Loucy (cell line): ENCODE data around the gene NOTCH2.

Experiments used
- H2AFZ ChIP-seq: fragments of 200-600 bp; sonication (generic); 2 replicates; pipeline ENCODE4 v1.6.0; 2016; ENCODE audit warnings: antibody characterized with exemption, mild to moderate bottlenecking, low read length, moderate library complexity
- H3F3A ChIP-seq: fragments of 200-600 bp; 2 replicates; pipeline ENCODE4 v1.6.0; 2016; ENCODE audit warnings: antibody characterized with exemption, low read depth, mild to moderate bottlenecking
- H3K27me3 ChIP-seq: fragments of 200-600 bp; sonication (generic); 2 replicates; pipeline ENCODE4 v1.6.1; 2014; ENCODE audit warnings: low read length, mild to moderate bottlenecking; ENCODE audit not compliant: insufficient read depth, poor library complexity, severe bottlenecking
- H3K36me3 ChIP-seq: fragments of 200-600 bp; sonication (generic); 2 replicates; pipeline ENCODE4 v1.6.1; 2016; ENCODE audit warnings: low read length; ENCODE audit not compliant: insufficient read depth
- H3K4me1 ChIP-seq: fragments of 200-600 bp; sonication (generic); 2 replicates; pipeline ENCODE4 v1.5.1; 2014; ENCODE audit warnings: low read length, mild to moderate bottlenecking; ENCODE audit not compliant: insufficient read depth, poor library complexity, severe bottlenecking
- H3K4me2 ChIP-seq: fragments of 200-600 bp; sonication (generic); 2 replicates; pipeline ENCODE4 v1.6.0; 2014; ENCODE audit warnings: antibody characterized with exemption, low read length, low read depth, mild to moderate bottlenecking; ENCODE audit not compliant: poor library complexity, severe bottlenecking
- H3K4me3 ChIP-seq: fragments of 200-600 bp; sonication (generic); 2 replicates; pipeline ENCODE4 v1.5.1; 2014; ENCODE audit warnings: low read length, mild to moderate bottlenecking, mixed read lengths; ENCODE audit not compliant: poor library complexity, severe bottlenecking
- H3K79me2 ChIP-seq: fragments of 200-600 bp; sonication (generic); 2 replicates; pipeline ENCODE4 v1.6.1; 2014; ENCODE audit warnings: low read length; ENCODE audit not compliant: insufficient read depth
- H3K9ac ChIP-seq: fragments of 200-600 bp; sonication (generic); 2 replicates; pipeline ENCODE4 v1.6.0; 2014; ENCODE audit warnings: mild to moderate bottlenecking, low read depth, low read length, moderate library complexity; ENCODE audit not compliant: poor library complexity, severe bottlenecking
- H3K9me2 ChIP-seq: fragments of 200-600 bp; sonication (generic); replicated peaks from 2 replicates; pipeline ENCODE4 v1.6.1; 2016; ENCODE audit warnings: low read depth, low read length, mixed read lengths
- H3K9me3 ChIP-seq: fragments of 200-600 bp; sonication (generic); 2 replicates; pipeline ENCODE4 v1.6.1; 2014; ENCODE audit warnings: mild to moderate bottlenecking, antibody characterized with exemption, low read length, low read depth; ENCODE audit not compliant: insufficient read depth
- H4K20me1 ChIP-seq: fragments of 200-600 bp; sonication (generic); 2 replicates; pipeline ENCODE4 v1.6.0; 2014; ENCODE audit warnings: antibody characterized with exemption, low read length, mild to moderate bottlenecking; ENCODE audit not compliant: insufficient read depth, poor library complexity, severe bottlenecking
- EZH2phosphoT487 ChIP-seq: fragments of 200-600 bp; IDR thresholded peaks from 2 replicates; pipeline ENCODE4 v1.6.1; 2018; ENCODE audit warnings: antibody characterized with exemption, mild to moderate bottlenecking, moderate library complexity, borderline replicate concordance
- TF ChIP-seq, protein P1 (sequence below): fragments of 200-600 bp; sonication (generic); conservative IDR thresholded peaks from 2 replicates; pipeline ENCODE4 v1.5.1; 2014; ENCODE audit warnings: mild to moderate bottlenecking, antibody characterized with exemption, low read length

NOTCH2 gene

DNA sequence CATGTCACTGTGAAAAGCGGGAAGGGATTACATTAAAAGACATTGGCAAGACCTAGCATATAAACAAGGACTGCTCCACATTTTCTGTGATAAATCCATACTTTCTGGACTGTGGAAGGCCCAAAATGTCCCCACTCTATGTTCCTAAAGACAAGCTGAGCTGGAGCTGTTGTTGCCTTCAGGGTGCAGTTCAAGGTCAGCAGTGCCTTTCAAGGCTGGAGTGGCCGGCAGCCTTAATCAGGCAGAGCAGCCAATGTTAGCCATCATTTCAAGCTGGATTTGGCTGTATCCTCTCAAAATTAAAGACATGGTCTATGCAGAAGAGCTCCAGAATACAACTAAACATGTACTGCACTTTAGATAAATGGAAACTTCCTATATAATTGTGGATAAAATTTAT, 102.8 kb downstream of the NOTCH2 start:
- no peaks in the 10 kb centered on the region for H3K4me1 ChIP-seq
- no peaks in the 10 kb centered on the region for H4K20me1 ChIP-seq
- no peaks in the 10 kb centered on the region for H3K27me3 ChIP-seq
- no peak overlapping the region for H3K4me3 ChIP-seq
- no peaks in the 10 kb centered on the region for H3K9me3 ChIP-seq
- H3F3A ChIP-seq = no peaks in the 10 kb centered on the region
- TF ChIP-seq EZH2phosphoT487 = no peak
- TF ChIP-seq, protein P1, sequence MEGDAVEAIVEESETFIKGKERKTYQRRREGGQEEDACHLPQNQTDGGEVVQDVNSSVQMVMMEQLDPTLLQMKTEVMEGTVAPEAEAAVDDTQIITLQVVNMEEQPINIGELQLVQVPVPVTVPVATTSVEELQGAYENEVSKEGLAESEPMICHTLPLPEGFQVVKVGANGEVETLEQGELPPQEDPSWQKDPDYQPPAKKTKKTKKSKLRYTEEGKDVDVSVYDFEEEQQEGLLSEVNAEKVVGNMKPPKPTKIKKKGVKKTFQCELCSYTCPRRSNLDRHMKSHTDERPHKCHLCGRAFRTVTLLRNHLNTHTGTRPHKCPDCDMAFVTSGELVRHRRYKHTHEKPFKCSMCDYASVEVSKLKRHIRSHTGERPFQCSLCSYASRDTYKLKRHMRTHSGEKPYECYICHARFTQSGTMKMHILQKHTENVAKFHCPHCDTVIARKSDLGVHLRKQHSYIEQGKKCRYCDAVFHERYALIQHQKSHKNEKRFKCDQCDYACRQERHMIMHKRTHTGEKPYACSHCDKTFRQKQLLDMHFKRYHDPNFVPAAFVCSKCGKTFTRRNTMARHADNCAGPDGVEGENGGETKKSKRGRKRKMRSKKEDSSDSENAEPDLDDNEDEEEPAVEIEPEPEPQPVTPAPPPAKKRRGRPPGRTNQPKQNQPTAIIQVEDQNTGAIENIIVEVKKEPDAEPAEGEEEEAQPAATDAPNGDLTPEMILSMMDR = no peak
- no peak overlapping the region for H3K9ac ChIP-seq
- H3K4me2 ChIP-seq = no peak overlapping the region
- no peak overlapping the region for H2AFZ ChIP-seq
- H3K36me3 ChIP-seq = peaks cover 91% of the 10 kb centered on the region
- no peaks in the 10 kb centered on the region for H3K79me2 ChIP-seq
- H3K9me2 ChIP-seq = no peaks in the 10 kb centered on the region

DNA sequence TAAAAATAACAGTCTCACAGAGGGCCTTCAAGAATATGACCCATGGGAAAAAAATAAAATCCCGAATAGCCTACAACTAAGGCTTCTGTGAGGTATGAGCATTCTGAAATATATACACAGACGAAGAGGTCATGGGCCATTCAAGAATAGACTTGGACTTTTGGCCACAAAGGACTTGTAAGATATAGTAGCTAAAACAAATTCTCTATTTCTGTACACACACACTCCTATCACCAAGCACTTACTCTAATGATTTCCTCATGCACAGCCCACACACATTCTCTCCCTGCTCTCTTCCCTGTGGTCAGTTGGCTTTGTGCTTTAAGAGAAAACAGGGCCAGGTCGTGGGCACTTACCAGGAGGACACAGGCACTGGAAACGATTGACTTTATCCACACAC, 103.4 kb downstream of the NOTCH2 start:
- H3K27me3 ChIP-seq = no peaks in the 10 kb centered on the region
- H3K9ac ChIP-seq = no peak overlapping the region

DNA sequence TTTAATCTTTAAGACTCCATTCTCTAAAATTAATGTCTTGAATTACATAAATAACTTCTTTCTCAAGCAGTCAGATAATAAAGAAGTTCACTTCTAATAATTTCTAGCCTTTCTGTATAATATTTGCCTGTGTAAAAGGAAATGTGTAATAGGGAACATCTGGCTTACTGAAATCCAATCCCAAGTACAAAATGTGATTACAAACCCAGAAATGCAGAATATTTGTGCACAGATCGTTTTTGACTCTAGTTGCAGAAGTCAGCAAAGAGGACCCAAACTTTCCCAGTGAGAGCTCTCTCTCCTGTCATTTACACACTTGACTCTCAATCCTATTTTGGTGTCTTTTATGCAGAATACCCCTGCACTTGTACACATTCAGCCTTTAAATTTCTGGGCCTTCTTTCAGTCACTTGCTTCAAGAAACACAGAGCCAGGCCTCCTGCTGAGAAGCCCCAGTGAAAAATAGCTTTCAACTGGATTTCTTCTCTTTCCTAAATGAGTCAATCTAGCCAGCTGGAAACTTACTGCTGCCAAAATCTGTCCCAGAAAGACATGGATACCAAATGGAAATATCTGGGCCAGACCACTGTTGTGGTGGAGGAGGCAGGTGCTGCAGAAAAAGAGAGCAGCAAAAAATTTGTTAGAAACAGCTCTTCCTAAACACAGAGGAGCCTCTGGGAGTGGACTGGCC, 104.6 kb downstream of the NOTCH2 start:
- Histone ChIP-seq H3K79me2 (no peaks in the 10 kb centered on the region), H3K9ac (no peak overlapping the region), H3K27me3 (no peaks in the 10 kb centered on the region), H3K4me3 (no peak overlapping the region), H2AFZ (no peak overlapping the region), H3K36me3 (peaks cover 77% of the 10 kb centered on the region), H4K20me1 (no peaks in the 10 kb centered on the region), H3K4me2 (no peak overlapping the region), H3K4me1 (no peaks in the 10 kb centered on the region), H3K9me3 (no peaks in the 10 kb centered on the region), H3K9me2 (no peaks in the 10 kb centered on the region), H3F3A (no peaks in the 10 kb centered on the region)
- TF ChIP-seq EZH2phosphoT487 = no peak
- TF ChIP-seq, protein P1 = no peak

More for the DNA sequence above, 103.4 kb downstream of the NOTCH2 start:
- H3K36me3 ChIP-seq = peaks cover 84% of the 10 kb centered on the region
- no peaks in the 10 kb centered on the region for H3F3A ChIP-seq
- H3K9me2 ChIP-seq = no peaks in the 10 kb centered on the region
- no peaks in the 10 kb centered on the region for H3K9me3 ChIP-seq
- H2AFZ ChIP-seq = no peak overlapping the region
- H4K20me1 ChIP-seq = no peaks in the 10 kb centered on the region
- no peak overlapping the region for H3K4me3 ChIP-seq
- TF ChIP-seq EZH2phosphoT487 = no peak
- TF ChIP-seq, protein P1 = no peak
- no peaks in the 10 kb centered on the region for H3K4me1 ChIP-seq
- no peaks in the 10 kb centered on the region for H3K79me2 ChIP-seq
- H3K4me2 ChIP-seq = no peak overlapping the region
